NCI-H774 (cell line): Measurements from ENCODE around the gene GEMIN2.
"Not testable (repeated sequence)": the region's sequence is repeated elsewhere in the genome, so short reads cannot be mapped to it uniquely, and the experiment has no call there.

Experiments used
- DNase-seq: peaks from one replicate; lab custom pipeline; 2025; lab: John Stamatoyannopoulos, UW

GEMIN2 gene

DNA sequence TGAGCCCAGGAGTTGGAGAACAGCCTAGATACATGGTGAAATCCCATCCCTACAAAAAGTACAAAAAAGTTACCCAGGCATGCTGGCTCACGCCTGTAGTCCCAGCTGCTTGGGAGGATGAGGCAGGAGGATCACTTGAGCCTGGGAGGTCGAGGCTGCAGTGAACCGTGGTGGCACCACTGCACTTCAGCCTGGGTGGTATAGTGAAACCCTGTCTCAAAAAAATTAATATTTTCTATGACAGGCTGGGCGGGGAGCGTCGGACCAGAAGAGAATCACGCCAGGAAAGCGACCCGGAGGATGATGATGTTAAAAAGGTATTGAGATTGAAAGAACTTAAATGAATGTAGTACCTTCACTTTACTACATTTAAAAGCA lies 63.0 kb downstream of the GEMIN2 start:
- no peak for DNase-seq

DNA sequence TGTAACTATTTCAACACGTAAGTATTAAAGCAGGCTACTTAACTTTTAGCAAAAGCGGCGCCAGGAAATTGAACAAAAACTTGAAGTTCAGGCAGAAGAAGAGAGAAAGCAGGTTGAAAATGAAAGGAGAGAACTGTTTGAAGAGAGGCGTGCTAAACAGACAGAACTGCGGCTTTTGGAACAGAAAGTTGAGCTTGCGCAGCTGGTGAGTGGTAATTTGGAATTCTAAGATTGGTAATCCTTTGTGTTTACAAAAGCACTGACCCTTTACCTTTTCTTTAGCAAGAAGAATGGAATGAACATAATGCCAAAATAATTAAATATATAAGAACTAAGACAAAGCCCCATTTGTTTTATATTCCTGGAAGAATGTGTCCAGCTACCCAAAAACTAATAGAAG lies 64.9 kb downstream of the GEMIN2 start:
- no peak for DNase-seq

- no peak for DNase-seq
Measured at GRCh38 chr14:39180553-39180952, 66.4 kb downstream of the GEMIN2 start.

DNA sequence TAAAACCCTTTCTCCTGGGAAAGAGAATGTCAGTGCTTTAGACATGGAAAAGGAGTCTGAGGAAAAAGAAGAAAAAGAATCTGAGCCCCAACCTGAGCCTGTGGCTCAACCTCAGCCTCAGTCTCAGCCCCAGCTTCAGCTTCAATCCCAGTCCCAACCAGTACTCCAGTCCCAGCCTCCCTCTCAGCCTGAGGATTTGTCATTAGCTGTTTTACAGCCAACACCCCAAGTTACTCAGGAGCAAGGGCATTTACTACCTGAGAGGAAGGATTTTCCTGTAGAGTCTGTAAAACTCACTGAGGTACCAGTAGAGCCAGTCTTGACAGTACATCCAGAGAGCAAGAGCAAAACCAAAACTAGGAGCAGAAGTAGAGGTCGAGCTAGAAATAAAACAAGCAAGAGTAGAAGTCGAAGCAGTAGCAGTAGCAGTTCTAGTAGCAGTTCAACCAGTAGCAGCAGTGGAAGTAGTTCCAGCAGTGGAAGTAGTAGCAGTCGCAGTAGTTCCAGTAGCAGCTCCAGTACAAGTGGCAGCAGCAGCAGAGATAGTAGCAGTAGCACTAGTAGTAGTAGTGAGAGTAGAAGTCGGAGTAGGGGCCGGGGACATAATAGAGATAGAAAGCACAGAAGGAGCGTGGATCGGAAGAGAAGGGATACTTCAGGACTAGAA lies 67.0 kb downstream of the GEMIN2 start:
- no peak for DNase-seq

DNA sequence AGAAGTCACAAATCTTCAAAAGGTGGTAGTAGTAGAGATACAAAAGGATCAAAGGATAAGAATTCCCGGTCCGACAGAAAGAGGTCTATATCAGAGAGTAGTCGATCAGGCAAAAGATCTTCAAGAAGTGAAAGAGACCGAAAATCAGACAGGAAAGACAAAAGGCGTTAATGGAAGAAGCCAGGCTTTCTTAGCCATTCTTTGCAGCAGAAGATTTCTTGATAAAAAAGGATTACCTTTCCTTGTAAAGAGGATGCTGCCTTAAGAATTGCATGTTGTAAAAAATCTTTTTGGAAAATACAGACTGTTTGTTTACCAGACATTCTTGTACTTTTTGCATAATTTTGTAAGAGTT lies 67.5 kb downstream of the GEMIN2 start:
- DNase-seq = no peak

GRCh38 chr14:39182770-39183684 lies 68.9 kb downstream of the GEMIN2 start:
- DNase-seq = no peak

- DNase-seq = not testable (repeated sequence)
Measured at GRCh38 chr14:39183685-39184003, 69.5 kb downstream of the GEMIN2 start.

GRCh38 chr14:39184628-39185255 lies 70.6 kb downstream of the GEMIN2 start:
- no peak for DNase-seq

GRCh38 chr14:39185256-39186049 lies 71.3 kb downstream of the GEMIN2 start:
- DNase-seq = no peak
